Amniotic stem cell (primary cell): ENCODE measurements around the gene KREMEN1.

Source experiments
- DNase-seq: peaks from one replicate; lab custom pipeline; 2025; lab: John Stamatoyannopoulos, UW

Gene KREMEN1

DNA sequence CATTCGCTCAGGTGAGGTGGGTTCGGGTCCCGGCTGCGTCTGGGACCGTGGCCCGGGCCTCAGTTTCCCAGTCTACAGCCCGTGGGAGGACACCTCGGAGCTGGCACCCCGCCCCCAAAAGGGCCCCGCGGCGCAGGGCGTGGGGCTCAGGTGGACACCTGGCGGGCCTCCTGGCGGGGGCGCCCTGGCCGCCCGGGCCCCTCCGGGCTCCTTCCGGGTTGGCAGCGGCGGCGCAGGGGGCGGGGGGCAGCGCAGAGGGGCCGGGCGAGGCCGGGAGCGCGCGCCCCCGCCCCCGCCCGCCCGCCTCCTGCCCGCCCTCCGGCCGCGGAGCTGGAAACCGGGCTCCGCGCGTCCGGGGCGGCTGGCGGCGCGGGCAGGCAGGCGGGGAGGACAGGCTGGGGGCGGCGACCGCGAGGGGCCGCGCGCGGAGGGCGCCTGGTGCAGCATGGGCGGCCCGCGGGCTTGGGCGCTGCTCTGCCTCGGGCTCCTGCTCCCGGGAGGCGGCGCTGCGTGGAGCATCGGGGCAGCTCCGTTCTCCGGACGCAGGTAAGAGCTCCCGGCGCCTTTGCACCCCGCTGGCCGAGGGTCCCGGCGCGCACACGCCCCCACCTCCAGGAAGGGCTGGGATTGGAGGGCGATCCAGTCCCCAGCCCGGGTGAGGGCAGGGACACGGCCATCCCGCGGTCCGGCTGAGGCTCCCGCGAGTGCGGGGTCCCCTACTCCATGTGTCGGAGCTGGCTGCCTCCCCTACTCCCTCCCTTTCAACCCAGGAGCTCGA is 132.9 kb downstream of the KREMEN1 start, which contains the start of gene EMID1:
EMID1 (plus strand) TSS at position 303 of the 778 bp plus-strand sequence; CDS start at position 446, 143 bp downstream.
- no peak for DNase-seq

DNA sequence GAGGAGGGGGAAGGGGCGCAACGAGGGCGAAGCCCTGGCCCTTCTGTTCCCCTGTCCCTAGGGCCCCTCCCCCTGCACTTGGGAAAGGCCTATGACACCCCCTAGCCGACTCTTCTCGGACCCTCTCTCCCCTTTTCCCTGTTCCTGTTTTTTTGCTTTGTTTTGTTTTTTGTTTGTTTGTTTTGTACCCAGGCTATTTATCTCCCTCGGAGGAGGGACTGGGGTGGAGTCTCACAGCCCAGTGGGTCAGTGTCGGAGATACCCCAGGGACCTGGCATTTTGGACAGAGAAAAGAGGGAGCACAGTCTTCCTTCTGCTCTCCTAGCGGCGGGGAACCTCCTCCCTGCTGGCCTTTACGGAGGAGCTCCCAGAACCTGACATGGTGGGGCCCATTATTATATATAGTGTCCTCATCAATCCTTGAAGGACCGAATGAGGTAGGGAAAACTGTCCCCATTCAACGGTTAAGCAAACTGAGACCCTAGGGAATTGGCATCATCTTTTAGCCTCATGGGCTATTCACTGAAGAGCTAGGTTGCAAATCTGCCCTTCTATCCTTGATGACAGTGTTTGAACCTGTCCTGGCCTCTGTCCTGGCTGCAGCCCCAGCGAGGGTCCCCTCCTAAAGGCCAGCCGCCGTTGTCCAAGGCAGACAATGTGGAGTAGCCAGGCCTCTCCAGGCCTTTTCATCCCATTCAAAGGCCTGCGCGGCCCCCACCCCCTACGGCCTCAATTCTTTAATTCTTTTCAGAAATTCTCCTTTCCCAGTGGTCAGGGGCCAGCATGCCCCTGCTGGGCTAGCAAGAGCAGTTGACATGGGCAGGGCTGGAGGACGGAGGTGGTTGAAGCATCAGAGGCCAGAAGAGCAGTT is 133.8 kb downstream of the KREMEN1 start:
- DNase-seq: no peak

DNA sequence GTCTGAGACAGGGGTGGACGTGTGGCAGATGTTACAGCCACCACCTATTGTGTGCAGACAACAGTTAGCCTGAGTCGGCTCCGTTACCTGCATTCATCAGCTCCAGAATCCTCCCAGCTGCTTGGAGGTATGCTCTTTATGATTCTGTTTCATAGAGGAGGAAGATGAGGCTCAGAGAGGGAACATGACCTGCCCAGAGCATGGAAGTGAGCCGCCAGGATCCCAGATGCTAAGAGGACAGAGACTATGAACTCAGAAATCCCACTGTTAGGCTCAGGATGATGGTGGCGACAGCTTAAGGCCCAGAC is 134.4 kb downstream of the KREMEN1 start:
- DNase-seq: no peak

DNA sequence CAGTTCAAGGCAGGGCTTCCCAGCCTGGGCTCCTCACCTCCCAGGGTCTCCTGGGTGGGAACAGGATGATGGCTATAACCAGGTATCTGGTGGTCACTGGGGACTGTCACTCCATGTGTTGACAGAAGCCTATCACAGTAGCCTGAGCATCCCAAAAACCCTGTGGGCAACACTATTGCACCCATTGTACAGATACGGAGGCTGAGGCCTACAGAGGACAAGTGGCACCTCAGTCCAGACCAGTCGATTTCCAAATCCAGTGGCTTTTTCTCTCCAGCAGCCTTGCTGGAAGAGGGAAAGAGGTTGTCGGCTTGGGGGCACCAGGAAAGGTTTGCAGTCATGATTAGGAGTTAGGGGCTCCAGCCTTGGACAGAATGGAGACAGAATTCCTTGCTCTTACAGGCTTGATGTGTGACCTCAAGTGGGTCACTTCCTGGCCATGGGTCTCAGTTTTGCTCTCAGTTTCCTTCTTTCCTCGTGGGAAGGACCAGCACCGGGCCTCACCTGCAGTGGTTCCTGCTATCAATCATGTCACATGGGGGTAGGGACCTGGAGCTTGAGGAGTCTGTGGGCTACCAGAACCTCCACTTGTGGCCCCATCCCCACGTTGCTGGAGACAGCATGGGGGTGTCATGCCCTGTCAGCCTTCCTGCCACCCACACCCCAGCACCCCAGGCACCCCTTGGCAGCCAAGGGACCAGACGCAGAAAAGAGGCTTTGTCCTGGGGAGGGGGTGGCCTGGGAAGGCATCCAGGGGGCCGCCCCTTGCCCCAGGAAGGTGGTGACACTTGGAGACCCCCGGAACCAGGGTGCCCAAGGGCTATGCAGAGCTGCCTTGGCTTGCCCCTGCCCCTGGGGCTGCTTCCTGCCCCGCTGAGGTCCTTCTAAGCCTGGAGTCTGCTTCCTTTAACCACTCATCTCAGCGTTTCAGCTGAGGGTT is 135.0 kb downstream of the KREMEN1 start:
- no peak for DNase-seq

DNA sequence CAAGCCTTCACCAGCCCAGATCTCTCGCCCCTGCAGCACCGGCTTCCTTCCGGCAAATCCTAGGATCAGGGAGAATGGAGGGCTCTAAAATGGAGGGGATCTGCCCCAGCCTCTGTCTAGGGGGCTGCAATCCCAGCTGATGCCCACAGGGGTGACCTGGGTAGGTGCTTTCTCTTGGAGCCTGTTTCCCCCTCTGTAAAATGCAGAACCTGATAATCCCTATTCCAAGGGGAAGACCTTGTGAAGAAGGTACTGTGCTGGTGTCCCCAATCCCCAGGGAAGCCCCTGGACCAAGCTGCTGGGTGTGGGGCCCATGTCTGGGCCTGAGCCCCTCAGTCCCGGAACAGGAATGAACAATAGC is 135.6 kb downstream of the KREMEN1 start:
- no peak for DNase-seq

DNA sequence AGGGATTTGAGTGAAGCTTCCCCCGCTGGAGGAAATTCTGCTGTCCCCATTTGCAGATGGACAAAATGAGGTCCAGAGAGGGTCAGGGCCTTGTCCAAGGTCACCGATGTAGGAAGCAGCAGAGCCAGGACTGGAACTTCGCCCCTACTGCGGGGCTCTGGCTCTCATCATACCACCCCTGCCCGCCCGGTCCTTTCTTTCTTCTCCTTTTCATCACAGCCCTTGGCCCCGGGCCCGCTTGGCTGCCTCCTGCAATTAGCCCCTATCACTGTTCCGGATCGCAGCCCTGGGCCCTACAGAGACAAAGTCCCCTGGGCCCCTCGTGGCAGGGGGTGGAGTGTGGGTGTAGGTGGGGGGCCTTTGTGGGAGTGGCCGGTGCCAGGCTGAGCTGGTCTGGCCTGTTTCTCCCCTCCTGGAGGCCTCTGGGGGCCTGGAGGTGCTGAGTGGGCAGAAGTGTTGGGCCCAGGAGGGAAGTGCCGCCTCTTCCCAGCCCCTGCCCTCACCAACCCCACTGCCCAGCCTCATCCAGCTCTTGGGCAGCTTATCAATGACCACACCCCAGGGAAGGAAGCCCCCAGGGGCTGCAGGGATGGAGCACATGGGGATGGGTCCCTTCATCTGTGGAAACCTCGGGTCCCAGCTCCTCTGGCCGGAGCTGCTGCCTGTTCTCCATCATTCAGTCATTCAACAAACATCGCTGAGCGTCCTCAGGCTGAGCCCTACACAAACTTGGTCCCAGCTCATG is 136.2 kb downstream of the KREMEN1 start:
- DNase-seq: no peak

DNA sequence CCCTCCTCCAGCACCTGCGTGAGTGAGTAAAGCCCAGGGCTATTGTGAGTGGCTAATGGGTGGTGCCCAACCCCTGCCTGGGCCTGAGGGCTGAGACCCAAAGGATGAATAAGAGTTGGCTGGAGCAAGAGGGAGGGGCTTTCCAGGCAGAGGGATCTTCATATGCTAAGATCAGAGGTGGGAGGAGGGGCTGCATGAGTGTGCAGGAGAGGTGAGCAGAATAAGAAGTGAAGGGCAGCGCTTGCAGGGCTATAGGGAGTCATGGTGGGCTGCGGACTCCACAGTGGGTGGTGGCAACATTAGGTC is 136.7 kb downstream of the KREMEN1 start:
- no peak for DNase-seq

DNA sequence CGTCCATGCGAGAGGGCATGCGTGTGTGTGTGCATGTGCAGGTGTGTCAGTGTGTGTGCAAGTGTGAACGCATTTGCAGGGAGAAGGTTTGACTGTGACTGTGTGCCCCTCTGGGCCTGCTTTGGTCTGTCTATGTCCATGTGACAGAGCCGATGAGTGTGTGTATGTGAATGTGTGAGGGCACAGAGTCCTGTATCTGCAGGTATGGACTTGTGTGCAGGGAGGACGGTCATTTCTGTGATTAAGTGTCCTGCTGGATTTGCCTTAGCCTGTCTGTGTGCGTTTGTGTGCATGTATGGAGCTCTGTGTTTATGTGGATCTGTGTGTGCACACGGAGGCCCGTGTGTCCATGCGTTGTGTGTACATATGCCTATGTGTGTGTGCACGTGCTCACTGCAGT is 138.2 kb downstream of the KREMEN1 start:
- DNase-seq: no peak

DNA sequence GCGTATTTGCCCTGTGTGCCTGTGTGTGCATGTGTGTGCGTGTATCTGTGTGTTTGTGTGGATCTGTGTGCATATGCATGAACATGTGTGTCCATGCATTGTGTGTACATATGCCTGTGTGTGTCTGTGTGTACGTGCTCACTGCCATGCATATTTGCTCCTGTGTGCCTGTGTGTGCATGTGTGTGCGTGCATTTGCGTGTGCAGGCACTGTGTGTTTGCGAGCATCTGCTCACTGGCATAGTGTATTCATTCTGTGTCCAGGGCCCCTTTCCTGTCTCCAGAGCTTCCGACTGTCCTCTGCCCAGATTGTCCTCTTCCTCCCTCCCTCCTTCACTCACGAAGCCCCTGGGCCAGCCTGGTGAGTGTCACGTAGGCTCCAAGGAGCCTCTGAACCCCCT is 138.6 kb downstream of the KREMEN1 start:
- DNase-seq: no peak

DNA sequence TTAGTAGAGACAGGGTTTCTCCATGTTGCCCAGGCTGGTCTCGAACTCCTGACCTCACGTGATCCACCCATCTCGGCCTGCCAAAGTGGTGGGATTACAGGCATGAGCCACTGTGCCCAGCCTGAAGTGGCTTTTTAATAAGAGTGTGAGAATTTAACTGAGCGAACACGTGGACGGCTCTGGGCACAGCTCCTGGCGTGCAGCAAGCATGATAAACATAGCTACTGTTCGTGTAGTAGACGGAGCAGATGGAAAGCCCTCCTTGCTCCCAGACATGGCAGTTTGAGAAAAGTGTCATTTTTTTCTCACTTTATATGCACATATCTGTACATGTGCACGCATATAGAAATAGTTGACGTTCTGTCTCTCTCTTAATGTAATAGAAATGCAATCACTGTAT is 139.9 kb downstream of the KREMEN1 start:
- no peak for DNase-seq

DNA sequence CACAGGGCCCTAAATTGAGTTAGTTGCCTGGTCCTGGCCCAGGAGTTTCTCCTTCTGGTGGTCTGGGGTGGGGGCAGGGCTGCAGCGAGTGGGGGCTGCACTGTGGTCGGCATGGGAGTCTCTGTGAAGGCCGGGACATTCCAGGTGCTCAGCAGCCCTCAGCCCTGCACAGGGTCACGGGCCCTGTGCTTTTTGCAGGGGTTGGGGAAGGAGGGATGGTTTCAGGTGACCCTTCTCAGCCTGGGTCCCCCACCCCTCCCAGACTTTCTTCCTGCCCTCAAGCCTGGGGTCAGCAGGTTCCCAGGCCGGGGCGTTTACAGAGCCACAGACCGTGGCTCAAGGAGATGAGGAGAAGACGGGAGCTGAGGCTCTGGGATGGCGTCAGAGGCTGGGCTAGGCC is 140.7 kb downstream of the KREMEN1 start:
- DNase-seq: no peak

DNA sequence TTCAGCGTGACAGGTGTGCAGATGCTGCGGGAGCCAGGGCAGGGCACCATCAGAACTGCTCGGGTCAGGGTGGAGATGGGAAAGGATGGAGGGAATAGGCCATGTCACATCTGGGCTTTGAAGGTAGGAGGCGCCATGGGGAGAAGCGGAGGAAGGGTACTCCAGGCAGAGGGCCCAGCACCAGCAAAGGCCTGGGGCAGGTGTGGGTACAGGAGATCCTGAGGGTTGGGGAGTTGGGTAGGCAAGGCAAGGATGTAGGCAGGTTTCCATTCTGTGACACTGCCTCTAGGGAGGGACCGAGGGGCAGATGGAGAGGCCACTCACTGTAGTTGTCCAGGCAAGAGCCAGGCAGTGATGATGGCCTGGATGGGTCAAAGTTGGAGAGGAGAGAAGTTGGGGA is 141.4 kb downstream of the KREMEN1 start:
- DNase-seq: no peak

DNA sequence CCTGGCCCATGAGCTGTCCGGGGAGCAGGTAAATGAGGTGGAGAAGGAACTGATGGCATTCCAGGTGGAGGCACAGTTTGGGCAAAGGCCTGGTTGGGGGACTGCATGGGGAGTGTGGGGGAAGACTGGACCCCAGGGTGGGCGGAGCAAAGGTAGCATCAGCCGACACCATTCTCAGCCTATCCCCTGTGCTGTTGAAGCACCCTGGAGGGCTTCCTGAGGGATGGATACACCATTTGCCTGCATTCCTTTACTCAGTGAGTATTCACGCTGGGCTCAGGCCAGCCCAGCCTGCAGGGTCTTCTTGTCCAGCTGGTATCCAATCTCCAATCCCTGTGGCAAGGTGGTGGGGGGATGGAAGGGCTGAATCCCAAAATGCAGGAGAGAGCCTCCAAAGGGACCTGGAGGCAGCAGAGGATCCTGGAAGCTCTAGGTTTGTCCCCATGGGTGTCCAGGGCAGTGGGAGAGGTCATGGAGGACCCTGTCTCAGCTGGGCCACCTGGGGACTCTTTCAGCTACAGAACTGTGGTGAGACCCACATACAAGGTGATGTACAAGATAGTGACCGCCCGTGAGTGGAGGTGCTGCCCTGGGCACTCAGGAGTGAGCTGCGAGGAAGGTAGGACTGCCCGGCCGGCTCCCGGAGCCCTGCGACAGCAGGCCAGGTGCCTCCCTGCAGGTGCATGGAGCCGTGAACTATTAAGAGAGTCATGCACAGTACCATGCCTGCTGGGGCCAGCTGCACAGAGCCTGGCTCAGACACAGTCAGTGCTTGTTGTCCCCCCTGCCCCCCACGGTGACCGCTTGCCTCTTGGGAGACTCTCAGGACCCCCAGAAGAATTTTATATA is 142.4 kb downstream of the KREMEN1 start:
- no peak for DNase-seq

DNA sequence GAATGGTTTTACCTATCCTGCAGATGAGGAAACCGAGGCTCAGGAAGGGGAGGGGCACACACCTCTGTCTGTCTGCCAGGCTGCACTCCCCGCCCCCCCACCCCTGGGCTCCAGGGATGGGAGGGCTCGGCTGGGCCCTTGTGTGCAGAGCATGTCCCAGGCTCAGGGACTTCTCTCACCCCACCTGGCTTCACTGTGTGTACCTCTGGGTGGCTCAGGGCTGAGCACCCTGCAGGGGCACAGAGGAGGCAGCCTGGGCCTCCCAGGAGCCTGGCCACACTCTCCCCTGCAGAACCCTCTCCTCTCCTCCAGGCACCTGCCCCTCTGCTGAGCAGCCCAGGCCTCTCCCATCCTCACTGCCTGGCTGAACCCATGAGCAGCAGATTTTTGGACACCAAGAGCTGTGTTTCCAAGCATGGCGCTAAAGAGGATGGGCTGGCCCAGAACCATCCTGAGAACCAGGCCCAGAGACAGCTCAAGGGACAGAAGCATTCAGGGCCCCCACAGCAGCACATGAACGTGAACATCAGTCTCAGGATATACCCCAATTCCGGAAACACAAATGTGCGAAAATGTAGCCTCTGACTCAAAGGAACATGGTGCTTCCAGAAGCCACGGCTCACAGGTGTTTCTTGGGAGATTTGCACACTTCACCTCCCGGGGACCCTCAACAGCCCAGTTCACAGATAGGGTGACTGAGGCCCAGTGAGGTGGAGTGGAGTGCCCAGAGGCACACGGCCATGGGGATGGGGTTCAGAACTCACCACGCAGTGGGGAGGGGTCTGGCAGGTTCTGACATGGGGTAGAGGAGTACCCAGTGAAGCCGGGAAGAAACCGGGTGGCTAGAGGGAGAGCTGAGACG is 143.4 kb downstream of the KREMEN1 start:
- DNase-seq: no peak

DNA sequence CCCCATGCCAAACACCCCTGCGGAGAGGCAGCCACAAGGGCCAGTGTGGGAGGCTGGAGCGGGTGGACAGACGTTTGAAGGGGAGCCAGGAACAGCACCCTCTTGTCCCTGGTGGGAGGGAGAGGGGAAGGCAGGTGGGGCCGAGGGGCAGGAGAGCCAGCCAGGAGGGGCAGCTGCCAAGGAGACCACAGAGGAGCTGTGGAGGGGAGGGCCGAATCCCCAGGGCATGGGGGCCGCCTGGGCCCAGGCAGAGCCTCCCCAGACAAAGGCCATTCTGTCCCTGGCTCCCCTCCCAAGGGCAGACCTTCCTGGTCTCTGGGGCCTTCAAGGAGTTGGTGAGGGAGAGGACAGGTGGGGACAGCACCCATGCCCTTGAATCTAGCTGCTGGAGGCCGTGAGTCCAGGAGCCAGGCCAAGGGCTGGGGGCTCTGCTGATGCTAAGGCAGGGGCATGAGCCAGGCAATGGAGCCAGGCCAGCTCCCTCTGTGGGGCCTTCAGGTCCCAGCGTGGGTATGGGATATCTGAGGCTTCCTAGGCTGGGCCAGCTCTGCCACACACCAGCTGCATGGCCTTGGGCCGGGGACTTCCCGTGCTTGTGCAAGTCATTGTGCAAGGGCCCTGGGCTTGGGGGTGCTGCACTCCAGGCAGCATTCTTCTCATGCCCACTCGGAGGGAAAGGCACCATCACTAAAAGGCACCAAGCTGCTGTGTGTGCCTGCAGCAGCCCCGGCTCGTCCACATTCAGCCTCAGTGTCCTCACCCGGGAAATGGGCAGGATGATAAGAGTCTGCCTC is 144.2 kb downstream of the KREMEN1 start:
- DNase-seq: no peak
